ENCODE data around the gene FBN1.

DNA sequence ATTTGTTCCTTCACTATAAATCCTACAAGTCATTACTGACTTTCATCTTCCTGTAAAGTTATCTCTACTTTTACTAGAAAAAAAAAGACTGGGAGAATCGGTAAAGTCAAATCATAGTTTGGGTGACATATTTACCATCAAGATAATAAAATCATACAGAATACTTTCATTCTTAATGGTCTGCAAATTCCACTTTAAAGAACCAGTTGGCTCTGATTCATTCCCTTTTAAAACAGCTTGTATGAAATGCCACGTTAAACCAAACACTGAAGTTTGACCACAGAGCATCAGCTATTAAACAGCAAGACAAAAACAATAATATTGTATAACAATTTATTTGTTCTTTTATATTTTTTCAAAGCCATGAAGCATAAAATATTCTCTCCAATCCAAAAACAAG lies 100.7 kb downstream of the FBN1 start:
- TF ChIP-seq, protein P1, sequence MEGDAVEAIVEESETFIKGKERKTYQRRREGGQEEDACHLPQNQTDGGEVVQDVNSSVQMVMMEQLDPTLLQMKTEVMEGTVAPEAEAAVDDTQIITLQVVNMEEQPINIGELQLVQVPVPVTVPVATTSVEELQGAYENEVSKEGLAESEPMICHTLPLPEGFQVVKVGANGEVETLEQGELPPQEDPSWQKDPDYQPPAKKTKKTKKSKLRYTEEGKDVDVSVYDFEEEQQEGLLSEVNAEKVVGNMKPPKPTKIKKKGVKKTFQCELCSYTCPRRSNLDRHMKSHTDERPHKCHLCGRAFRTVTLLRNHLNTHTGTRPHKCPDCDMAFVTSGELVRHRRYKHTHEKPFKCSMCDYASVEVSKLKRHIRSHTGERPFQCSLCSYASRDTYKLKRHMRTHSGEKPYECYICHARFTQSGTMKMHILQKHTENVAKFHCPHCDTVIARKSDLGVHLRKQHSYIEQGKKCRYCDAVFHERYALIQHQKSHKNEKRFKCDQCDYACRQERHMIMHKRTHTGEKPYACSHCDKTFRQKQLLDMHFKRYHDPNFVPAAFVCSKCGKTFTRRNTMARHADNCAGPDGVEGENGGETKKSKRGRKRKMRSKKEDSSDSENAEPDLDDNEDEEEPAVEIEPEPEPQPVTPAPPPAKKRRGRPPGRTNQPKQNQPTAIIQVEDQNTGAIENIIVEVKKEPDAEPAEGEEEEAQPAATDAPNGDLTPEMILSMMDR (conservative IDR thresholded peaks at IDR 0.05; ENCODE audit: low read depth, low read length): no peak
- TF ChIP-seq EZH2 (IDR thresholded peaks at IDR 0.05; ENCODE audit: low read length, unreplicated experiment): no peak
